A549 (cell line): ENCODE results near the gene PKDREJ. TPM values are rescaled to one million over a fixed set of nuclear protein-coding genes. Genes with fewer than 3 reads are reported as not detected.
A peak's percentile ranks its signal among the peaks of the same experiment; 100 is the strongest.

Experiments used
- ATAC-seq, 2 experiments: fragments of 200-7000 bp in 1 of 2; fragments of >200 bp in 1 of 2; cut with Nextera tagmentation in 1 of 2; cut with Tn5 transposase in 1 of 2; 3 replicates each; pipeline versions ENCODE4 v1.8.0 to v1.9.1; 2018 to 2020; ENCODE audit warnings: mild to moderate bottlenecking in 1 of 2, moderate library complexity in 1 of 2
- CTCF ChIA-PET: fragments of 300-600 bp; sonication (Branson Sonifier 250); formaldehyde crosslinking; extraction: SDS; loops from one replicate; lab custom pipeline; 2021; ENCODE audit warnings: antibody characterized with exemption, inconsistent platforms; lab: Yijun Ruan, JAX
- POLR2A ChIA-PET: fragments of 350-600 bp; formaldehyde crosslinking; extraction: SDS; loops from one replicate; lab custom pipeline; 2021; ENCODE audit warnings: antibody characterized with exemption, inconsistent platforms; lab: Yijun Ruan, JAX
- DNase-seq, 2 experiments: peaks; one replicate each; pipeline versions ENCODE4 v3.0.0 to v3.0.0-alpha.2; 2011 to 2016; ENCODE audit warnings: low read depth in 1 of 2, low spot score in 1 of 2
- FAIRE-seq: peaks from 2 replicates; lab custom pipeline; 2011; peaks lifted over from hg19 to GRCh38; lab: Jason Lieb, UNC
- H3K27ac ChIP-seq, 2 experiments: fragments of >200 bp; sonication (Bioruptor Twin); formaldehyde crosslinking; 3 replicates each; pipeline ENCODE4 v1.5.1; 2016 to 2017
- H3K4me1 ChIP-seq: fragments of >200 bp; sonication (Bioruptor Twin); formaldehyde crosslinking; 3 replicates; pipeline ENCODE4 v1.6.1; 2016
- H3K4me2 ChIP-seq: fragments of >200 bp; sonication (Bioruptor Twin); formaldehyde crosslinking; 3 replicates; pipeline ENCODE4 v1.6.1; 2016
- H3K4me3 ChIP-seq: fragments of >200 bp; sonication (Bioruptor Twin); formaldehyde crosslinking; 3 replicates; pipeline ENCODE4 v1.5.1; 2016
- H3K9me3 ChIP-seq: fragments of >200 bp; sonication (Bioruptor Twin); formaldehyde crosslinking; 3 replicates; pipeline ENCODE4 v1.6.1; 2016
- BHLHE40 ChIP-seq: IDR thresholded peaks from 2 replicates; pipeline ENCODE4 v1.6.1; 2012; ENCODE audit warnings: low read depth, low read length, inconsistent platforms
- CBX8 ChIP-seq: fragments of 200-600 bp; sonication (generic); IDR thresholded peaks from 2 replicates; pipeline ENCODE4 v1.6.1; 2016
- CEBPB ChIP-seq, 2 experiments: fragments of >200 bp in 1 of 2; sonication (Bioruptor Twin) in 1 of 2; formaldehyde crosslinking in 1 of 2; IDR thresholded peaks; 2 replicates each; pipeline ENCODE4 v1.6.1; 2012 to 2016
- CHD2 ChIP-seq: fragments of 150-350 bp; IDR thresholded peaks from 2 replicates; pipeline ENCODE4 v1.6.1; 2014; ENCODE audit warnings: low read length; ENCODE audit not compliant: partially characterized antibody
- CTCF ChIP-seq: fragments of >200 bp; sonication (Bioruptor Twin); formaldehyde crosslinking; IDR thresholded peaks from 3 replicates; pipeline ENCODE4 v1.5.1; 2016
- E2F6 ChIP-seq: IDR thresholded peaks from 2 replicates; pipeline ENCODE4 v1.6.1; 2012; ENCODE audit warnings: low read depth, borderline replicate concordance
- ELK1 ChIP-seq: fragments of 150-350 bp; IDR thresholded peaks from 2 replicates; pipeline ENCODE4 v1.6.1; 2014; ENCODE audit warnings: low read depth, mild to moderate bottlenecking, low read length
- FOSB ChIP-seq: fragments of 250-450 bp; sonication (Bioruptor Pico); IDR thresholded peaks from 2 replicates; pipeline ENCODE4 v1.5.0; 2020; ENCODE audit warnings: mild to moderate bottlenecking, moderate library complexity
- FOSL2 ChIP-seq, 2 experiments: fragments of 450-650 bp in 1 of 2; fragments of >200 bp in 1 of 2; sonication (Bioruptor Twin) in 1 of 2; formaldehyde crosslinking; IDR thresholded peaks; 2 replicates each; pipeline versions ENCODE4 v1.5.0 to v1.6.1; 2016 to 2020; ENCODE audit warnings: mild to moderate bottlenecking in 1 of 2, moderate library complexity in 1 of 2
- FOXS1 ChIP-seq: fragments of 250-450 bp; sonication (Bioruptor Pico); IDR thresholded peaks from 2 replicates; pipeline ENCODE4 v1.5.0; 2020; ENCODE audit warnings: mild to moderate bottlenecking, moderate library complexity
- GATA3 ChIP-seq: IDR thresholded peaks from 2 replicates; pipeline ENCODE4 v1.6.1; 2012; ENCODE audit warnings: borderline replicate concordance
- HDAC2 ChIP-seq: fragments of 200-600 bp; sonication (generic); IDR thresholded peaks from 2 replicates; pipeline ENCODE4 v1.6.1; 2016
- HEYL ChIP-seq: fragments of 250-450 bp; sonication (Bioruptor Pico); IDR thresholded peaks from 2 replicates; pipeline ENCODE4 v1.8.0; 2021; ENCODE audit warnings: mild to moderate bottlenecking, moderate library complexity
- HOXA7 ChIP-seq: fragments of 250-450 bp; sonication (Bioruptor Pico); IDR thresholded peaks from 2 replicates; pipeline ENCODE4 v1.5.0; 2020; ENCODE audit warnings: mild to moderate bottlenecking, moderate library complexity
- HOXB13 ChIP-seq: fragments of 250-450 bp; sonication (Bioruptor Pico); IDR thresholded peaks from 2 replicates; pipeline ENCODE4 v1.5.0; 2020; ENCODE audit warnings: low read depth, mild to moderate bottlenecking, moderate library complexity
- KDM1A ChIP-seq: fragments of 200-600 bp; sonication (generic); IDR thresholded peaks from 2 replicates; pipeline ENCODE4 v1.6.1; 2016; ENCODE audit warnings: low read depth, mild to moderate bottlenecking
- MAX ChIP-seq: IDR thresholded peaks from 2 replicates; pipeline ENCODE4 v1.6.1; 2012
- MYC ChIP-seq: IDR thresholded peaks from 2 replicates; pipeline ENCODE4 v1.6.1; 2012; ENCODE audit warnings: mild to moderate bottlenecking, inconsistent platforms, low read length, improper control_type of control experiment, borderline replicate concordance
- POLR2AphosphoS2 ChIP-seq: conservative IDR thresholded peaks from 2 replicates; pipeline ENCODE4 v1.6.1; 2012; ENCODE audit warnings: low read length, improper control_type of control experiment, inconsistent platforms
- REST ChIP-seq: fragments of 200-600 bp; sonication (generic); IDR thresholded peaks from 2 replicates; pipeline ENCODE4 v1.6.1; 2016; ENCODE audit warnings: antibody characterized with exemption, mild to moderate bottlenecking, moderate library complexity
- TFCP2L1 ChIP-seq: fragments of 250-450 bp; sonication (Bioruptor Pico); IDR thresholded peaks from 2 replicates; pipeline ENCODE4 v1.5.0; 2021; ENCODE audit warnings: mild to moderate bottlenecking
- ZNF302 ChIP-seq: fragments of 250-450 bp; sonication (Bioruptor Pico); IDR thresholded peaks from 2 replicates; pipeline ENCODE4 v1.9.0; 2021; ENCODE audit warnings: inconsistent platforms, mild to moderate bottlenecking, moderate library complexity
- WGBS: methylation state at CpG from one replicate; pipeline ENCODE4 v1.1.6; 2017; ENCODE audit errors: missing lambda C conversion rate; 5-methylcytosine and 5-hydroxymethylcytosine counted together
- polyA plus RNA-seq, 4 experiments: library from polyadenylated mRNA; depleted of rRNA in 3 of 4; stranded (reverse); fragments of >200 nt; fragmentation: RNase III in 1 of 4; extraction: RNeasy Plus Mini Kit Qiagen cat#74134 plus additional on column Dnase treatment in 1 of 4; gene quantifications; 2 replicates in 3 of 4; 3 replicates in 1 of 4; pipeline ENCODE4 v1.2.3, GENCODE V29; 2011 to 2017

The PKDREJ gene
- polyA plus RNA-seq, 2 of the 4 experiments (the other 2 are of a cell fraction), result not detected

GRCh38 chr22:46272762-46273431, 9.8 kb upstream of the PKDREJ start:
- Histone ChIP-seq H3K4me3 (no peak overlapping the region), H3K27ac (no peak overlapping the region), H3K9me3 (no peaks in the 10 kb centered on the region), H3K4me2 (no peak overlapping the region), H3K4me1 (peaks cover 12% of the 10 kb centered on the region; the same call in 1 of the 3 replicates)
- CTCF ChIA-PET, result no interaction called here
- POLR2A ChIA-PET, result no interaction called here
- WGBS, result 96% methylated on average over 7 of the region's 12 CpGs
- FAIRE-seq, result no peak
- no peak for ATAC-seq
- no peak for DNase-seq
- no peak for TF ChIP-seq FOSL2 (IDR thresholded peaks at IDR 0.05)
- TF ChIP-seq FOSL2 (CRISPR knock-in tag; IDR thresholded peaks at IDR 0.05), result no peak
- no peak for TF ChIP-seq HOXA7 (CRISPR knock-in tag)

GRCh38 chr22:46272196-46272595, 9.1 kb upstream of the PKDREJ start:
- TF ChIP-seq FOSB (CRISPR knock-in tag) (no peak), HEYL (CRISPR knock-in tag) (no peak), TFCP2L1 (CRISPR knock-in tag) (no peak), ELK1 (no peak), GATA3 (no peak), HDAC2 (no peak), E2F6 (no peak), CEBPB (IDR thresholded peaks at IDR 0.05) (no peak), POLR2AphosphoS2 (no peak), CHD2 (no peak), MYC (no peak), MAX (no peak), FOXS1 (CRISPR knock-in tag) (no peak)
- no peak for ATAC-seq
- no peak overlapping the region for H3K27ac ChIP-seq
- H3K9me3 ChIP-seq, result no peaks in the 10 kb centered on the region
- CTCF ChIA-PET, result no interaction called here
- POLR2A ChIA-PET, result no interaction called here
- no peak overlapping the region for H3K4me3 ChIP-seq
- DNase-seq, result no peak
- FAIRE-seq, result no peak
- WGBS, result 92% methylated on average over 8 of the region's 8 CpGs
- peaks cover 13% of the 10 kb centered on the region; the same call in 1 of the 3 replicates for H3K4me1 ChIP-seq
- H3K4me2 ChIP-seq, result no peak overlapping the region

GRCh38 chr22:46269564-46269963, 6.4 kb upstream of the PKDREJ start:
- WGBS, result 84% methylated on average over 9 of the region's 11 CpGs
- peaks cover 6% of the 10 kb centered on the region; the same call in 1 of the 3 replicates for H3K9me3 ChIP-seq
- DNase-seq, result no peak
- no peak overlapping the region for H3K4me3 ChIP-seq
- POLR2A ChIA-PET, result no interaction called here
- H3K27ac ChIP-seq, result no peak overlapping the region
- ATAC-seq, result no peak
- TF ChIP-seq ELK1, result no peak
- no peak for TF ChIP-seq TFCP2L1 (CRISPR knock-in tag)
- TF ChIP-seq POLR2AphosphoS2, result no peak
- no peak for TF ChIP-seq GATA3
- no peak for TF ChIP-seq REST
- TF ChIP-seq CTCF, result no peak
- TF ChIP-seq HOXB13, result no peak
- no peak for TF ChIP-seq CBX8
- no peak for TF ChIP-seq BHLHE40
- TF ChIP-seq KDM1A, result no peak
- TF ChIP-seq ZNF302 (CRISPR knock-in tag), result no peak
- CTCF ChIA-PET, result interaction anchor here (0.6 to 1.6 kb wide), 2 partner anchors 75 to 263 kb away, joined by 5 to 6 read pairs; no protein-coding TSS in a partner anchor
- peak overlapping the region; percentile 95; the same call in 1 of the 3 replicates for H3K4me2 ChIP-seq
- FAIRE-seq, result no peak
- H3K4me1 ChIP-seq, result peaks cover 18% of the 10 kb centered on the region; the same call in 1 of the 3 replicates
